Parathyroid adenoma (tissue), 2 donors: ENCODE data around the gene HOXA7.

ENCODE experiments used
- H2AFZ ChIP-seq: fragments of 300-600 bp; sonication (generic); one replicate; pipeline ENCODE4 v1.7.0; 2017; ENCODE audit warnings: antibody characterized with exemption, mild to moderate bottlenecking
- H3K27ac ChIP-seq: fragments of 300-600 bp; sonication (generic); one replicate; pipeline ENCODE4 v1.7.0; 2017
- H3K27me3 ChIP-seq: fragments of 300-600 bp; sonication (generic); one replicate; pipeline ENCODE4 v1.7.0; 2017; ENCODE audit warnings: low read length; ENCODE audit not compliant: control insufficient read depth, insufficient read depth
- H3K36me3 ChIP-seq: fragments of 300-600 bp; sonication (generic); one replicate; pipeline ENCODE4 v1.7.0; 2017; ENCODE audit warnings: low read length; ENCODE audit not compliant: control insufficient read depth, insufficient read depth
- H3K4me1 ChIP-seq: fragments of 300-600 bp; sonication (generic); one replicate; pipeline ENCODE4 v1.7.0; 2017; ENCODE audit warnings: control low read depth
- H3K4me2 ChIP-seq: fragments of 300-600 bp; sonication (generic); one replicate; pipeline ENCODE4 v1.7.0; 2017; ENCODE audit warnings: low read length
- H3K4me3 ChIP-seq: fragments of 300-600 bp; sonication (generic); one replicate; pipeline ENCODE4 v1.7.0; 2017; ENCODE audit warnings: low read depth, low read length
- H3K79me2 ChIP-seq: fragments of 300-600 bp; sonication (generic); one replicate; pipeline ENCODE4 v1.7.0; 2017; ENCODE audit warnings: control low read depth
- H3K9ac ChIP-seq: fragments of 300-600 bp; sonication (generic); one replicate; pipeline ENCODE4 v1.7.0; 2017; ENCODE audit warnings: mild to moderate bottlenecking
- H3K9me3 ChIP-seq: fragments of 300-600 bp; sonication (generic); one replicate; pipeline ENCODE4 v1.7.0; 2017; ENCODE audit warnings: low read length; ENCODE audit not compliant: control insufficient read depth
- CTCF ChIP-seq: fragments of 300-600 bp; sonication (generic); IDR thresholded peaks from one replicate; pipeline ENCODE4 v1.7.0; 2017; ENCODE audit warnings: antibody characterized with exemption, mild to moderate bottlenecking
- donor health status: primary hyperparathyroidism.

Gene HOXA7

DNA sequence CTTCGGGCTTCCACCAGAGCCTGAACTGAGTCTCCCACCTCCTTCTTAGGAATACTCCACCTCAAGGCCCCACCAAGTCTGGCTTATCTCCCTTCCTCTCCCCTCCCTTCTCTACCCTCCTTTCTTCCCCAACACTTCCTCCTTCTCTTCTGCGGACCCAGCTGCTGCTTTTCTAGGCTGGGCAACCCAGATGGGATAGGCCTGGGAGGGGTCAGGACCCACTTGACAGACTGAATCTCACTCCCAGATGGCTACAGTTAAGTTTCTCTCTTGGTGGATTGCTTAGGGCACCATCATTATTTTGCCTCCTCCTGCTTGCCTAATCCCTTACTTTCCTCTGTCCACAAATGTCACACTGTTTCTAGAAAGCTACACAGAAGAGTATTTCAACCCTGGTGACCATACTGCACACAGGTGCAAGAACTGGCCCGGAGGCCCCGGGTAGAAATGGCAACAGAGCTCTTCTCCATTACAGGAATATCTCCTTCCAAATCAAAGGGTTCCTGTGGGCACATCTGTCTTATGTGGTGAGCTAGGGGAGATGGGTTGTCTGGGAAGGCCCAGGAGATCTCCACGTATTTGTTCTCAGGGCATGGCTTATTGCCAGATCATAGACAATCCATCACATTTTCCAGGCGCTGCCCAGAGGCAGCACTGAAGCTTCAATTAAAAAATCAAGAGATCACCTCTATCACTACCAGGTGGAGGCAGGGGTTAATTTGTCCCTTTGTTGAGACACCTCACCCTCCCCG is 33.7 kb upstream of the HOXA7 start:
- Histone ChIP-seq H3K36me3 (no peaks in the 10 kb centered on the region), H3K27ac (no peak overlapping the region), H3K9ac (no peak overlapping the region), H3K9me3 (no peaks in the 10 kb centered on the region), H3K4me3 (no peak overlapping the region), H3K4me1 (no peaks in the 10 kb centered on the region), H3K4me2 (no peak overlapping the region), H2AFZ (no peak overlapping the region), H3K79me2 (no peaks in the 10 kb centered on the region), H3K27me3 (peaks cover 33% of the 10 kb centered on the region)
- TF ChIP-seq CTCF = no peak

- H3K27me3 ChIP-seq = peaks cover 40% of the 10 kb centered on the region
- no peak overlapping the region for H3K4me3 ChIP-seq
- H3K27ac ChIP-seq = no peak overlapping the region
These were observed 33.0 kb upstream of the HOXA7 start for GRCh38 chr7:27189295-27189996.

DNA sequence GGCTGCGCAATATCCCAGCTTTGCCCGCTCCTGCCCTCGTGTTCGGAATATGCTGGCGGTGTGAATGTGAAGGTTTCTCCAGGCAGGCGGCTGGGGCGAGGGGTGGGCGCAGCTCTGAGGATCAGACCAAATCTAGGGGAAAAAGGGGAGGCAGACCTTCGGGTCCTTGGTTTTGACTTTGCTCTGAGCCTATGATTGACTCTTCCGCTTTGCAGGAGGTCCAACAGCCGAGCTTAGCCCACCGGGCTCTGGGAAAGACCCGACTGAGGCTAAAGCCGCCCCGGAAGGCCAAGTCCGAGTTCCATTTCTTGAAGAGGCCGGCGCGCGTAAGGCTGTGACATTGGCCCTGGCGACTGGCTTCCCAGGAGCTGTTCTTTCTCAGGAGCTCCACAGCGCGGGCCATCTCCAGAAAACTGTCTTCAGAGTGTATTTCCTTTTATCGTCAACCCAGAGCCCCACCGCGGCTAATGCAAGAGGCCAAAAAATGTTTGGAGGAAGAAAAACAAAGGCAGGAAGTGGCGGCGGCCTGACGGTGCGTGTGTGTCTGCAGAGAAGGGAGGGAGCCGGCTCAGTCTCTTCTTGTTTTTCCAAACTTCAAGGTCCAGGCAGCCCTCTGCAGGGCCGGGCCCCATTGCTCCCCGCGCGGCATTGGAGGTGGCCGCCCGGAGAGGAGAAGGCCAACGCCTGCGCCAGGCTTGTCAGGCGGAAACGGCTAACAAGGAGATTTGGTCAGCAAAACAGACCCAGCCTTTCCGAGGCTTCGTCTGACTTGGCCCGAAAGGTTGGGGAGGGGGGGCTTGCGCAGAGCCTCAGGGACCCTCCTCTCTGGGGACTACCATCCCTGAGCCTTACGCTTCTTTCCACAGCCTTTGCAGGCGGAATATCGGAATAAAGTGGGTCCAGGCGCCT is 32.2 kb upstream of the HOXA7 start:
- Histone ChIP-seq H3K27me3 (peaks cover 40% of the 10 kb centered on the region), H3K79me2 (no peaks in the 10 kb centered on the region), H3K27ac (no peak overlapping the region), H3K9ac (no peak overlapping the region), H3K4me2 (no peak overlapping the region), H3K9me3 (no peaks in the 10 kb centered on the region), H3K4me1 (no peaks in the 10 kb centered on the region), H3K36me3 (no peaks in the 10 kb centered on the region), H2AFZ (peak overlapping the region; percentile 22), H3K4me3 (no peak overlapping the region)
- no peak for TF ChIP-seq CTCF

More at GRCh38 chr7:27189295-27189996, 33.0 kb upstream of the HOXA7 start:
- Histone ChIP-seq H3K36me3 (no peaks in the 10 kb centered on the region), H3K9me3 (no peaks in the 10 kb centered on the region), H3K79me2 (no peaks in the 10 kb centered on the region), H2AFZ (no peak overlapping the region), H3K4me2 (no peak overlapping the region), H3K9ac (no peak overlapping the region), H3K4me1 (no peaks in the 10 kb centered on the region)
- no peak for TF ChIP-seq CTCF

GRCh38 chr7:27187475-27188385 is 31.3 kb upstream of the HOXA7 start:
- no peak overlapping the region for H3K4me2 ChIP-seq
- H3K9ac ChIP-seq = no peak overlapping the region

More at GRCh38 chr7:27187475-27188385, 31.3 kb upstream of the HOXA7 start:
- Histone ChIP-seq H3K9me3 (no peaks in the 10 kb centered on the region), H3K4me3 (no peak overlapping the region), H3K79me2 (no peaks in the 10 kb centered on the region), H3K27me3 (peaks cover 40% of the 10 kb centered on the region), H3K36me3 (no peaks in the 10 kb centered on the region), H3K4me1 (no peaks in the 10 kb centered on the region), H3K27ac (no peak overlapping the region), H2AFZ (no peak overlapping the region)
- no peak for TF ChIP-seq CTCF
